Measurements from ENCODE around the gene LIMS2.
A peak's percentile ranks its signal among the peaks of the same experiment; 100 is the strongest.

LIMS2 gene

GRCh38 chr2:127606625-127607398, 68.5 kb downstream of the LIMS2 start:
- no peak for DNase-seq (ENCODE audit: low read depth in 2 of 2)

GRCh38 chr2:127605691-127606263, 69.6 kb downstream of the LIMS2 start:
- no peak for DNase-seq (ENCODE audit: low read depth in 2 of 2)

GRCh38 chr2:127604986-127605385, 70.3 kb downstream of the LIMS2 start:
- DNase-seq (ENCODE audit: low read depth in 2 of 2) = no peak

- DNase-seq (ENCODE audit: low read depth in 2 of 2) = no peak
These were observed 76.1 kb downstream of the LIMS2 start for GRCh38 chr2:127599211-127599610.

- no peak for DNase-seq (ENCODE audit: low read depth in 2 of 2)
These were observed 76.6 kb downstream of the LIMS2 start for GRCh38 chr2:127598711-127599110.

- DNase-seq (ENCODE audit: low read depth in 2 of 2) = no peak
These were observed 77.3 kb downstream of the LIMS2 start for GRCh38 chr2:127597984-127598380.

- no peak for DNase-seq (ENCODE audit: low read depth in 2 of 2)
These were observed 78.0 kb downstream of the LIMS2 start for GRCh38 chr2:127597046-127597983.

GRCh38 chr2:127596311-127597045, 78.9 kb downstream of the LIMS2 start:
- DNase-seq (ENCODE audit: low read depth in 2 of 2) = no peak

- no peak for DNase-seq (ENCODE audit: low read depth in 2 of 2)
These were observed 81.2 kb downstream of the LIMS2 start for GRCh38 chr2:127594116-127594591.

GRCh38 chr2:127593228-127594115, 81.9 kb downstream of the LIMS2 start:
- DNase-seq (ENCODE audit: low read depth in 2 of 2) = no peak

GRCh38 chr2:127592761-127593227, 82.5 kb downstream of the LIMS2 start:
- DNase-seq (ENCODE audit: low read depth in 2 of 2) = no peak

GRCh38 chr2:127591221-127591923, 84.0 kb downstream of the LIMS2 start:
- peak; percentile 34 to 39 for DNase-seq (ENCODE audit: low read depth in 2 of 2)

GRCh38 chr2:127590386-127591190, 84.7 kb downstream of the LIMS2 start:
- no peak for DNase-seq (ENCODE audit: low read depth in 2 of 2)

GRCh38 chr2:127589841-127590240, 85.5 kb downstream of the LIMS2 start:
- DNase-seq (ENCODE audit: low read depth in 2 of 2) = no peak

- no peak for DNase-seq (ENCODE audit: low read depth in 2 of 2)
These were observed 86.0 kb downstream of the LIMS2 start for GRCh38 chr2:127589358-127589757.
